ENCODE measurements around the gene MLST8. TPM values are rescaled to one million over a fixed set of nuclear protein-coding genes. Genes with fewer than 3 reads are reported as not detected.

The MLST8 gene
- polyA plus RNA-seq (ENCODE audit: insufficient read length in 4 of 4): 10 to 100 TPM; 38.7 to 63.2 (median 46.6) TPM

DNA sequence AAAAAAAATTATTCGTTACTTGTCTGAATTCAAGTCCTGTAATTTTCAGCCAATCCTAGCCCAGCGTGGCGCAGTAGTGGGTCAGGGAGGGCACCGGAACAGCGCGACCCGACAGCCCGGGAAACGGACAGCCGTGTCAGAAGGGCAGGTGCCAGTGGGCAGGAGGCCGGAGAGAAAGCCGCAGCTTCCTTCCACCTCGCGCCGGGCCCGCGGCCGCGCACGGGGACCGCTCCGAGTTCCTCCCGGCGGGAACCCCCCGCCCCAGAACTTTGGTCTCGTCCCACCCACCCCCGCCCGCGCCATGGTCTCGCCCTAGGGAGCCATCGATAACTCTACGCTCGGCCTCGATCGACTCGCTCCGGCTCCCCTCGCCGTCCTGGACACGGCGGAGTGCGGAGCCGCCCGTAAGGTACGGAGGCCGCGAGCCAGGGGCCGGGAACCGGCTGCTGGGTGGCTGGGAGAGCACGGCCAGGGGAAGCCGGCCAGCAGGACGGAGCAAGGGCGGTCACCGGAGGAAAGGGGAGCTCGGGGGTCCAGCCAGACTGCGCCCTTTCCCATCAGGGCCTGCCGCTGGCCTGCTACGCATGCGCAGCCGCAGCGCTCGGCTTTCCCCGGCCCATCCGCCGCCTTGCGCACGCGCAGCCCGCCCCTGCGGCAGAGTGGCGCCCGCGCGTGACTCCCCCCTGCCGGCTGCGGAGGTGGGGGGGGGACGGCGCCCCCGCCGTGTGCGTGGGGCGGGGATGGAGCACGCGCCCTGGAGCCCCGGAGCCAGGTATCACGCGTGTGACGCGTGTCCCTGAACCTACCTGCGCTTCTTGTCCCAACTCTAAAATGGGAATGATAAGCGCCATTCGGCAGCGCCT is at the start of gene MLST8:
Gene MLST8, plus strand, starts transcription at position 351 of the 863 bp plus-strand sequence. CDS start 632 bp downstream, outside the sequence.
- DNase-seq (ENCODE audit: low read depth in 4 of 4, low spot score in 2 of 4): peak; percentile 73 to 87 (median 80)

DNA sequence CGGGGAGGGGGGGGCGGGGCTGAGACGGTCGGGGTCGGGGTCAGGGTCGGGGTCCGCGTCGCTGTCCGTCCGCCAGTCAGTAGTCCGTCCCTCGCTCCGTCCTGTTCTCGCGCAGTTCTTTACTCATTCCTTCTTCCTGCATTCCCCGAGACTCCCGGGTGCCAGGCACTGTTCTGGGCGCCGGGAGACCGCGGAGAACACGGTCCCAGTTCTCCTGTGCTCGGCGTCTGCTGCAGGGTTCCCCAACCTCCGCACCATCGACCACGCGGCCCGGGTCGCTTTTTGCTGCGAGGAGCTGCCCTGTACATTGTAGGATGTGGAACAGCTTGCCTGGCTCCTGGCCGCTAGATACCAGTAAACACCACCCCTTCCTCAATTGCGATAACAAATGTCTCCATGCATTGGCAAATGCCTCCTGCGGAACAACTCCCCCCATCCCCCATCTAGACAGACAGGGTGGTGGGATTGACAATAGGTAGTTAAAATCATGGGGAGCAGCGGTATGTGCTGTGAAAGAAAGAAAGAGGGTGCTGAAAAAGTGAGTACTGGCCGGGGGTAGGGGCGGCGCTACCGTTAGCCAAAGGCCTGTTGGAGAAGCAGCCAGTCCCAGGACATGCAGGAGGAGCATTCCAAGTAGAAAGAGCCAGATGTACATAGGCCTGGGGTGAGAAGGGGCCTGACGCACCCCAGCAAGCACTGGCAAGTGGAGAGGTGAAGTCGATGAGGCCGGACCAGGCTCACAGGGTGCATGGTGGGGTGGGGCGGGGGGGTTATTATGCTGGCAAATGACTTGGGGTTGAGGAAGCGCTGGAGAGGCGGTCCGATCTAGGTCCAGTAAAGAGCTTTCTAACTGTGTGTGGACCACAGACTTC is 49.0 kb upstream of the MLST8 start:
- no peak for DNase-seq (ENCODE audit: low read depth in 4 of 4, low spot score in 2 of 4)

GRCh38 chr16:2156849-2157224 is 48.4 kb upstream of the MLST8 start:
- DNase-seq (ENCODE audit: low read depth in 4 of 4, low spot score in 2 of 4): no peak

DNA sequence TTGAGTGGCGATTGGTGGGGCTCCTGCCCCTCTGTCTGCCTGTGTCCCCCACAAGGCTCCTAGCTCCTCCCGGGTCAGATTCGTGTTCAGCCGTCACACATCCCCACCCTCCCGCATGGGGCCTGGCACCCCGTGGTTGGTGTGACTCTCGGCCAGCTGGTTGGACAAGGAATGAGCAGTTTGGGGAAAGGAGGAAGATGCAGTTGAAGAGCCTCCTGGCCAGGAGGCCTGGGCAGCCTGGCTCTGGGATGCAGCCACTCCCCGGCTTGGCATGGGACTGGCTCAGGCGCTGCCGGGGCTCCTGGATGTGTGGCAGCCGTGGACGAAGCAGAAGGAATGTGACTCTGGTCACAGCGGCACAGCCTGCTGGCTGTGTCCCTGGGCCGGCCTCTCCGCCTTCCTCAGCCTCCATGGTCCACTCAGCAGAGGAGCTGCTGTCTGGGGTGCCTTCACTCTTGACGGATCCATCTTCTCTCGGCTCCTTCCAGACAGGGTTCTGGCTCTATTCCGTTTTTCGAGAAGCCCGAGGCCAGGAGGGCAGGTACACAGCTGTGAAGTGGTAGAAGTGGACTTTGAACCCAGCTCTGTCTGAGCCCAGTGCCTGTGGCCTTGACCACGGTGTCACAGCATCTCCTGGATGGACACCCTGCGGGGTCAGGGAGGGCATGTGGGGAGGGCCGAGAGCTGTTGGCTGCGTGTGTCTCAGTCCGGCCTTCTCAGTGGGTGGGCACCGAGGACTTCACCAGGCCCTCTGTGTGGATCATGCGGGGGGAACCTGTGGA is 47.6 kb upstream of the MLST8 start:
- no peak for DNase-seq (ENCODE audit: low read depth in 4 of 4, low spot score in 2 of 4)

DNA sequence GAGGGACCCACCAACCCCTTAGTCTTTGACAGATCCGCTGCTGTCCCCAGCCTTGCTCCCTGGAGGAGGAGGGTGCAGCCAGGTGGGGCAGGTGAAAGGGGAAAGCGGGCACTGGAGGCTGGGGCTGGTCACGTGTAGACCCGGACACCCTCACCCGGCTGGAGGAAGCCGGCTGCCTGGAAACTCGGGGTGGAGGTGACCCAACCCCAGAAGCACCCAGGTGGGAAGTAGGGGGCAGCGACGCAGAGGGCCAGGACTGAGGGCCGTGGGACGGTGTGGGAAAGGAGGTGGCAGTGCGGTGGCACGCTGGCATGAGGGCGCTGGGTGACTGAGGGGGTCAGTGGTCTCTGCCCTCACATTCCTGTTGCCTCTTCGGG is 47.0 kb upstream of the MLST8 start:
- no peak for DNase-seq (ENCODE audit: low read depth in 4 of 4, low spot score in 2 of 4)

- DNase-seq (ENCODE audit: low read depth in 4 of 4, low spot score in 2 of 4): no peak
Measured at GRCh38 chr16:2159175-2159838, 45.9 kb upstream of the MLST8 start.

GRCh38 chr16:2160915-2161551 is 44.2 kb upstream of the MLST8 start:
- DNase-seq (ENCODE audit: low read depth in 4 of 4, low spot score in 2 of 4): no peak

GRCh38 chr16:2161911-2162310 is 43.3 kb upstream of the MLST8 start:
- DNase-seq (ENCODE audit: low read depth in 4 of 4, low spot score in 2 of 4): no peak

GRCh38 chr16:2162676-2163118 is 42.6 kb upstream of the MLST8 start:
- DNase-seq (ENCODE audit: low read depth in 4 of 4, low spot score in 2 of 4): no peak

- no peak for DNase-seq (ENCODE audit: low read depth in 4 of 4, low spot score in 2 of 4)
Measured at GRCh38 chr16:2163211-2163881, 41.9 kb upstream of the MLST8 start.

- no peak for DNase-seq (ENCODE audit: low read depth in 4 of 4, low spot score in 2 of 4)
Measured at GRCh38 chr16:2165861-2166260, 39.4 kb upstream of the MLST8 start.

- DNase-seq (ENCODE audit: low read depth in 4 of 4, low spot score in 2 of 4): no peak
Measured at GRCh38 chr16:2166263-2167067, 38.8 kb upstream of the MLST8 start.

- DNase-seq (ENCODE audit: low read depth in 4 of 4, low spot score in 2 of 4): no peak
Measured at GRCh38 chr16:2167068-2167638, 38.1 kb upstream of the MLST8 start.

DNA sequence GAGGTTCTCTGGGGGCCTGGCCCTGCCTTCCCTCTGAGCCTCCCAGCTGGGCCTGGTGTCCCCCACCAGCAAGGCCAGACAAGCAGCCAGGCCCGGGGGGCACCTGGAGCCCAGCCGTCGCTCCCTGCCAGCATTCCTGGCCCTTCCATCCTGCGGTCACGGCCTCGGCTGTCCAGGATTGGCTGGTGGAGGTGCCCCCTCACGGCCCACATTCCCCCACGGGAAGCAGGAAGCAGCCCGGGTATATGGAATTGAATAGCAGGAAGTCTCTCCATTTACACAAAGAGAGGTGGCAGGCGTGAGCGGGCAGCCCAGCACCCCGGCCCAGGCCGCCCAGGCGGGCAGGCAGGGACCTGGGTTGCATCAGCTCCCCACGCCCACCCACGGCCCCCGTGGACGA is 35.2 kb upstream of the MLST8 start:
- DNase-seq (ENCODE audit: low read depth in 4 of 4, low spot score in 2 of 4): no peak

GRCh38 chr16:2170587-2171435 is 34.4 kb upstream of the MLST8 start:
- no peak for DNase-seq (ENCODE audit: low read depth in 4 of 4, low spot score in 2 of 4)

DNA sequence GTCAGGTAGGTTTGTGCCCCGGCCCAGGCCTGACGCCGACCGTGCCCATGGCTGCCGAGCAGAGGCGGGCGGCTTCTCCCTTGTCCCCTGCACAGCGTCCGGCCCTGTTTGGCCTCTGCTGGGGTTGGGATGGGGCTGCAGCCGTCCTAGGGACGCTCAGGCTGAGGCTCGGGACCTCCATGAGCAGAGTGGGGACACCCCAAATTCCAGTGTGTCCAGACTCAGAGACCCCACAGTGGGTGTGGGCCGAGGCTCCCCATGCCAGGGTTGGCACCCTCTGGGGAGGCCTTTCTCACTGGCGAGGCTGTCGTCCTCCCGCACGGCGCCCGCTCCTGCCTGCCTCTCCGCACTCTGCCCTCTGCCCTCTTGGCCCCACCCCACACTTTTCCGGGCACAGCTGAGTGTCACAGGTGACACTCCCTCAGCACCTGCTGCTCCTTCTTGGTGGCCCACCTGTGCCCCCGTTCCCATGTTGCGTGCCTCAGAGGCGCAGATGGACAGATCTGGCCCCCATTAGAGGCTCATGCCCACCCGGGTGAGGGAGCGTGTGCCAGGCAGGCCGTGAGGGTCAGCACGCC is 33.6 kb upstream of the MLST8 start:
- DNase-seq (ENCODE audit: low read depth in 4 of 4, low spot score in 2 of 4): no peak

Measured in left renal cortex interstitium (tissue), 4 donors.